Metanephros (tissue), 1 donor: Measurements from ENCODE around the gene ARPC1B. TPM values are rescaled to one million over a fixed set of nuclear protein-coding genes. Genes with fewer than 3 reads are reported as not detected.

ENCODE experiments used
- total RNA-seq: library from RNA; depleted of rRNA; stranded (reverse); fragments of >200 nt; gene quantifications from one replicate; pipeline ENCODE4 v1.2.3, GENCODE V29; 2014

Gene ARPC1B
- total RNA-seq: 105 TPM

GRCh38 chr7:99374111-99375064 lies at the start of gene ARPC1B:
TSS of gene ARPC1B (plus strand) at chr7:99374730. CDS start at chr7:99385715, 10,985 bp downstream.

DNA sequence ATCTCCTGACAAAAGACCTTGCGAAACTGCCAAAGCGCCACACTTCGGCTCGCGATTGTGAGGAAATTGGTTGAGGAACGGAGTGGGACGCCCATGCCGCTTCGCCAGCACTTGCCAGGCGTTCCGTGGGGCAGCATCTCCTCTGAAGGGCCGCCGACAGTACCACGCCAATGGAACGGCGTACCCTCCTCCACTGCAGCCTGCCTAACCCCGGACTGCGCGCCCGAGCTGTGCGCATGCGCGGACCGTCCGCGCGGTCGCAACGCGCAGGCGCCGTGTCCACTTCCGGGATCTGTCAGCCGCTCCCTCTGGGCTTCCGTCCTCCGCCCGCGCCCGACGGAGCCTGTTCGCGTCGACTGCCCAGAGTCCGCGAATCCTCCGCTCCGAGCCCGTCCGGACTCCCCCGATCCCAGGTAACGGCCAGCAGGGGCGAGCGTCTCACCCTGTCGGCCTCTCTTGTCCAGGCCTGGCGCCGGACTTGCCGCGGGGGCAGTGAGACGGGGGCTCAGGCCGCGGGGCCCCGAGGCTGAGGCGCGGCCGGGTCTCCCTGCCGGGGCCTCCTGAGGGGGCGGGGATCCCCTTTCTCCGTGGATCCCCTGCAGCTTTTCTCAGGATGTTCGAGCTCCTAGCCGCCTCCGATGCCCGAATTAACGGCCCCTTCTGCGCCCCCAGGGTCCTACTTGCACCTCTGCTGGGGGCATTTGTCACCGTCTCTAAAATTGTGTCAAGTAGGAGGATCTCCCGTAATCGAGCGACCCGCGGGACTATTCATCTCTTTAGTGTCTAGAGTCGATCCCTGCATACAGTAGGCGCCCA lies 48.7 kb upstream of the ARPC1B start, which contains the start of gene ARPC1A:
TSS of gene ARPC1A (plus strand) at position 307 of the 816 bp plus-strand sequence. CDS start 7,456 bp downstream, outside the sequence.

GRCh38 chr7:99408379-99409191 lies 34.1 kb downstream of the ARPC1B start, which contains the start of the genes BUD31 and PDAP1:
TSS of gene BUD31 (plus strand) at chr7:99408969. CDS start at chr7:99411093, 2,124 bp downstream.
TSS of gene PDAP1 (minus strand) at chr7:99408597. CDS start at chr7:99408548, 49 bp downstream.

DNA sequence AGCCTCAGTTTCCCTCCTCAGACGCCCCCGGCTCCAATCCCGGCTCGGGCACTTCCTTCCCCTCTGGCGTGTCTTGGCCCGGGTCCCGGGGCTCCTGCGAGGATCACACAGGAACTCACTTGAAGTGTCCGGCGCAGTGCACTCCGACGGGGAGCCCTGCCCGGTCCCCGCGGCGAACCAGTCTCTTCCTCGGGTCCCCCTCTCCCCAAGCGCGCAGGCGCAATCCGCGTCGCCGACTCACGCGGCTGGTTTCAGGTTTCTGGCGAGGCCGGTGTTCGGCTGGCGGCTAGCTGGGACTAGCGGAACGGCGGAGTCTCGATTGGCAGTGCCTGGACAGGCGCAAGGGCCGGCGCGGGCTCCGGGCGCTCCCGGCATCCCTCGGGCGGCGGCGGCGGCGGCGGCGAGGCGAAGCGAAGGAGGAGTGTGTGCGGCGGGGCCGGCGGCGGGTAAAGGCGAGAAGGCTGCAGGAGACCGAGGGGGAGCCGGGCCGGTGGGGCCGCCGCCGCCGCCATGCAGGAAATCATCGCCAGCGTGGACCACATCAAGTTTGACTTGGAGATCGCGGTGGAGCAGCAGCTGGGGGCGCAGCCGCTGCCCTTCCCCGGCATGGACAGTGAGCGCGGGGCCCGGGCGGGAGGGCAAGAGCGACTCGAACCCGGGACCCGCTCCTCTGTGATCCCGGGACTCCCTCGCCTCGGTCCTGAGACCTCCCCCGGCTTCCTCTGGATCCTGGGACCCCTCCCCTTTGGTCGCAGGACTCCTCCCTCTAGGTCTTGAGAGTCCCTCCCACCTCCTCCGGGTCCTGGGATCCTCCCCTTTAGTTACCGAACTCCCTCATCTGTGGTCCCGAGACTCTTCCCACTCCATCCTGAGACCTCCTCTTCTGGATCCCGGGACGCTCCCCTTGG lies 64.3 kb downstream of the ARPC1B start, which contains the start of the genes CPSF4 and PTCD1:
TSS of gene CPSF4 (plus strand) at position 371 of the 908 bp plus-strand sequence. CDS start at position 511, 140 bp downstream.
TSS of gene PTCD1 (minus strand) at position 226 of the 908 bp plus-strand sequence. CDS start 3,556 bp downstream, outside the sequence.

Other genes with a start within 250 kb of the ARPC1B start
- 17.8 TPM for gene SMURF1, start 230.6 kb upstream of the ARPC1B start, total RNA-seq
- not detected for gene KPNA7, start 166.6 kb upstream of the ARPC1B start, total RNA-seq
- 0.06 TPM for gene MYH16, start 101.9 kb upstream of the ARPC1B start, total RNA-seq
- 93.0 TPM for gene ARPC1A, start 48.8 kb upstream of the ARPC1B start, total RNA-seq
- 17.2 TPM for gene PDAP1, start 33.9 kb downstream of the ARPC1B start, total RNA-seq
- 41.7 TPM for gene BUD31, start 34.2 kb downstream of the ARPC1B start, total RNA-seq
- 14.2 TPM for gene PTCD1, start 64.1 kb downstream of the ARPC1B start, total RNA-seq
- gene CPSF4, start 64.2 kb downstream of the ARPC1B start, total RNA-seq: 26.9 TPM
- 277 TPM for gene ATP5MF, start 91.4 kb downstream of the ARPC1B start, total RNA-seq
- gene ZNF789, start 98.2 kb downstream of the ARPC1B start, total RNA-seq: 19.8 TPM
- 30.5 TPM for gene ZNF394, start 125.6 kb downstream of the ARPC1B start, total RNA-seq
- 10.4 TPM for gene ZKSCAN5, start 129.9 kb downstream of the ARPC1B start, total RNA-seq
- 9.6 TPM for gene FAM200A, start 177.4 kb downstream of the ARPC1B start, total RNA-seq
- 101 TPM for gene ZNF655, start 183.9 kb downstream of the ARPC1B start, total RNA-seq
- gene TMEM225B, start 223.5 kb downstream of the ARPC1B start, total RNA-seq: 1.6 TPM
- 20.3 TPM for gene ZSCAN25, start 242.2 kb downstream of the ARPC1B start, total RNA-seq